Ovary (tissue), 9 donors: ENCODE measurements around the gene TEX19. TPM values are rescaled to one million over a fixed set of nuclear protein-coding genes. Genes with fewer than 3 reads are reported as not detected.
A peak's percentile ranks its signal among the peaks of the same experiment; 100 is the strongest.

ENCODE experiments used
- DNase-seq, 5 donors: peaks; one replicate each; pipeline ENCODE4 v3.0.0-alpha.2; 2019 to 2020
- H3K27ac ChIP-seq, 2 donors: fragments of 200-600 bp; one replicate each; pipeline versions ENCODE4 v1.5.1 to v1.8.0; 2019 to 2022
- H3K27me3 ChIP-seq: fragments of 200-600 bp; one replicate; pipeline ENCODE4 v1.8.0; 2022
- H3K36me3 ChIP-seq: fragments of 200-600 bp; sonication (generic); one replicate; pipeline ENCODE4 v1.5.1; 2019
- H3K4me1 ChIP-seq: one replicate; pipeline ENCODE4 v1.8.1; 2013; ENCODE audit warnings: mild to moderate bottlenecking, moderate library complexity; ENCODE audit not compliant: insufficient read depth
- H3K4me3 ChIP-seq: fragments of 200-600 bp; sonication (generic); one replicate; pipeline ENCODE4 v1.5.1; 2017
- H3K9me3 ChIP-seq, 2 donors: fragments of 200-600 bp in 1 of 2; sonication (generic) in 1 of 2; one replicate each; pipeline versions ENCODE4 v1.5.1 to v1.8.1; 2013 to 2019; ENCODE audit warnings: mild to moderate bottlenecking in 1 of 2, moderate library complexity in 1 of 2
- CTCF ChIP-seq, 3 donors: fragments of 450-650 bp in 2 of 3; fragments of 200-600 bp in 1 of 3; IDR thresholded peaks; one replicate each; pipeline versions ENCODE4 v1.5.1 to v1.8.0; 2016 to 2022; ENCODE audit warnings: antibody characterized with exemption in 3 of 3, mild to moderate bottlenecking in 1 of 3
- EP300 ChIP-seq: sonication (generic); formaldehyde crosslinking; IDR thresholded peaks from one replicate; pipeline ENCODE4 v1.6.1; 2017; ENCODE audit warnings: antibody characterized with exemption
- POLR2A ChIP-seq: fragments of 450-650 bp; IDR thresholded peaks from one replicate; pipeline ENCODE4 v1.6.1; 2017; ENCODE audit warnings: antibody characterized with exemption, mild to moderate bottlenecking, moderate library complexity
- WGBS, 3 donors: extraction: QIAGEN DNeasy Blood & Tissue Kit in 1 of 3; methylation state at CpG; one replicate each; pipeline versions ENCODE4 v1.1.5 to v1.1.7; 2013 to 2017; 5-methylcytosine and 5-hydroxymethylcytosine counted together
- intact Hi-C, 4 donors: fragments of 100-400 bp; cut with DNase I; formaldehyde crosslinking; loops; one replicate each; pipeline versions ENCODE4 v1.11.0 to v1.15.1; 2022 to 2023
- polyA plus RNA-seq, 2 donors: library from polyadenylated mRNA; stranded (reverse); fragments of 200-250 nt in 1 of 2; fragments of 350-450 nt in 1 of 2; fragmentation: Illumina TruSeq in 1 of 2; extraction: RNeasy Lipid Tissue Mini Kit (QIAGEN cat#74804) in 1 of 2; gene quantifications; one replicate each; pipeline ENCODE4 v1.2.3, GENCODE V29; 2013 to 2014
- total RNA-seq, 7 donors: library from RNA; depleted of rRNA in 2 of 7; stranded (reverse); fragments of >200 nt in 2 of 7; fragmentation: NEBNext Ultra II Directional in 3 of 7; extraction: Animal tissue kit (Norgen Biotek cat#: 25700) in 3 of 7; gene quantifications; one replicate each; pipeline versions ENCODE4 v1.1.0 to v1.2.4, GENCODE V29; 2016 to 2023
- donor health status: DM: no; HTN: no; CAD: no; lungs with moderate emphysema.
- donor health status: DM: no; HTN: no; CAD: no.
- donor health status: Bipolar disorder and iron deficiency.
- donor health status: DM: yes; HTN: yes; CAD: no.
- donor health status: DM: no; HTN: no; CAD: no.
- donor health status: DM: yes; HTN: yes; CAD: no.

Gene TEX19
- total and polyA plus RNA-seq, 9 donors: not detected

- TF ChIP-seq POLR2A (no peak), EP300 (no peak), CTCF (IDR thresholded peaks at IDR 0.05) (no peak)
- DNase-seq: peak in 1 of 5 donors; percentile 22
- Histone ChIP-seq H3K27me3 (no peaks in the 10 kb centered on the region), H3K36me3 (no peaks in the 10 kb centered on the region), H3K9me3 (no peaks in the 10 kb centered on the region), H3K4me3 (no peak overlapping the region), H3K27ac (no peak overlapping the region), H3K4me1 (peaks cover 14% of the 10 kb centered on the region)
- intact Hi-C loops: loop anchor here in 2 of 4 donors (10.0 kb wide), 2 partner anchors 84 to 304 kb away; partner anchors contain the start of genes CENPX (in 1 of the 2) and LRRC45 (in 1 of the 2)
- WGBS, 3 donors: 88 to 93% (median 88%) methylated on average over 15 of the region's 15 CpGs
Observed at GRCh38 chr17:82328994-82329507, 30.0 kb upstream of the TEX19 start.

- Histone ChIP-seq H3K9me3 (no peaks in the 10 kb centered on the region), H3K27me3 (no peaks in the 10 kb centered on the region), H3K4me1 (peaks cover 22% of the 10 kb centered on the region), H3K27ac (no peak overlapping the region), H3K4me3 (no peak overlapping the region), H3K36me3 (no peaks in the 10 kb centered on the region)
- 47 to 88% (median 52%) methylated on average over 10 to 19 of the region's 19 CpGs for WGBS, 3 donors
- TF ChIP-seq CTCF (IDR thresholded peaks at IDR 0.05) (no peak), POLR2A (no peak), EP300 (no peak)
- intact Hi-C loops: loop anchor here in 2 of 4 donors (10.0 kb wide), 2 partner anchors 85 to 305 kb away; partner anchors contain the start of genes CENPX (in 1 of the 2) and LRRC45 (in 1 of the 2)
- no peak for DNase-seq
Observed at GRCh38 chr17:82329683-82330321, 29.2 kb upstream of the TEX19 start.

- Histone ChIP-seq H3K36me3 (no peaks in the 10 kb centered on the region), H3K4me1 (peaks cover 22% of the 10 kb centered on the region), H3K27ac (no peak overlapping the region), H3K9me3 (no peaks in the 10 kb centered on the region), H3K4me3 (no peak overlapping the region), H3K27me3 (no peaks in the 10 kb centered on the region)
- no peak for TF ChIP-seq CTCF (IDR thresholded peaks at IDR 0.05)
- peak in 4 of 5 donors; percentile 62 to 78 (median 70) for DNase-seq
- WGBS, 3 donors: 36 to 44% (median 38%) methylated on average over 28 of the region's 28 CpGs
- intact Hi-C loops: no loop called here
Observed at GRCh38 chr17:82330322-82331239, 28.5 kb upstream of the TEX19 start.

- Histone ChIP-seq H3K27ac (no peak overlapping the region), H3K4me3 (no peak overlapping the region), H3K36me3 (no peaks in the 10 kb centered on the region), H3K4me1 (peaks cover 22% of the 10 kb centered on the region), H3K27me3 (no peaks in the 10 kb centered on the region), H3K9me3 (no peaks in the 10 kb centered on the region)
- 90 to 94% (median 91%) methylated on average over 25 of the region's 25 CpGs for WGBS, 3 donors
- peak in 1 of 5 donors; percentile 24 for DNase-seq
- intact Hi-C loops: no loop called here
- TF ChIP-seq POLR2A (no peak), EP300 (no peak), CTCF (IDR thresholded peaks at IDR 0.05) (no peak)
Observed at GRCh38 chr17:82331345-82331939, 27.6 kb upstream of the TEX19 start.
